Measurements from ENCODE around the gene NELFB.
A peak's percentile ranks its signal among the peaks of the same experiment; 100 is the strongest.

Gene NELFB

DNA sequence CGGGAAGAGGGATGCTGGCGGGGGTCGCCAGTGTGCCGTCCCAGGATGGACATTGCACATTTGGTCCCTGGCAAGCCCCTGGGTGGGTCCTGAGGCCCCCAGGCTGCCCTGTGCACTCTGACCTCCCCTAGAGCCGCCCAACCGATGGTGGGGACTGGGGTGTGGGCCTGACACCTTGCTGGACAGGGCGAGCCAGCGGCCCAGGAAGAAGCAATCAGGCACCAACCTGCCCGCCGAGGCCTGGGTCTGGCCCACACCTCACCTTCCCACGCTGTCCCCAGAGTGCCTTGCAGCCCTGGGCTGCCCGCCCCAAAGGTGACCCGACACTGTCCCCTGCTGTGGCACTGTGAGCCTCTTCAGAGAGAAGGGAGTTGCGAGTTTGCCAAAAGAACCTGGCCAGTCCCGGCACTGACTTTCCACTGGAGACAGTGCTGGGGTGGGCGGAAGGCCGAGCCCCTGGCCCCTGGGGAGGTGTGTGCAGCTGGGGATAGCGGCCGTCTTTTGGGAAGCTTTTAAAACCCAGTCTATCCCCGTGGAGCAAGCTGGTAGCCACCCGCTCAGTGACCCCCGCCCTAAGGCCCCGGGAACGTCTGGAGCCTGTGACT, 58.9 kb downstream of the NELFB start:
- TF ChIP-seq, protein P1, sequence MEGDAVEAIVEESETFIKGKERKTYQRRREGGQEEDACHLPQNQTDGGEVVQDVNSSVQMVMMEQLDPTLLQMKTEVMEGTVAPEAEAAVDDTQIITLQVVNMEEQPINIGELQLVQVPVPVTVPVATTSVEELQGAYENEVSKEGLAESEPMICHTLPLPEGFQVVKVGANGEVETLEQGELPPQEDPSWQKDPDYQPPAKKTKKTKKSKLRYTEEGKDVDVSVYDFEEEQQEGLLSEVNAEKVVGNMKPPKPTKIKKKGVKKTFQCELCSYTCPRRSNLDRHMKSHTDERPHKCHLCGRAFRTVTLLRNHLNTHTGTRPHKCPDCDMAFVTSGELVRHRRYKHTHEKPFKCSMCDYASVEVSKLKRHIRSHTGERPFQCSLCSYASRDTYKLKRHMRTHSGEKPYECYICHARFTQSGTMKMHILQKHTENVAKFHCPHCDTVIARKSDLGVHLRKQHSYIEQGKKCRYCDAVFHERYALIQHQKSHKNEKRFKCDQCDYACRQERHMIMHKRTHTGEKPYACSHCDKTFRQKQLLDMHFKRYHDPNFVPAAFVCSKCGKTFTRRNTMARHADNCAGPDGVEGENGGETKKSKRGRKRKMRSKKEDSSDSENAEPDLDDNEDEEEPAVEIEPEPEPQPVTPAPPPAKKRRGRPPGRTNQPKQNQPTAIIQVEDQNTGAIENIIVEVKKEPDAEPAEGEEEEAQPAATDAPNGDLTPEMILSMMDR (IDR thresholded peaks at IDR 0.05; ENCODE audit: borderline replicate concordance, control extremely low read depth, extremely low read depth, insufficient read depth, missing control alignments), result no peak
- in situ Hi-C loops (cut with MboI; ENCODE audit: low sequenced_read_pairs, unreplicated experiment), result no loop called here
- DNase-seq (ENCODE audit: low spot score), result peak; percentile 25

DNA sequence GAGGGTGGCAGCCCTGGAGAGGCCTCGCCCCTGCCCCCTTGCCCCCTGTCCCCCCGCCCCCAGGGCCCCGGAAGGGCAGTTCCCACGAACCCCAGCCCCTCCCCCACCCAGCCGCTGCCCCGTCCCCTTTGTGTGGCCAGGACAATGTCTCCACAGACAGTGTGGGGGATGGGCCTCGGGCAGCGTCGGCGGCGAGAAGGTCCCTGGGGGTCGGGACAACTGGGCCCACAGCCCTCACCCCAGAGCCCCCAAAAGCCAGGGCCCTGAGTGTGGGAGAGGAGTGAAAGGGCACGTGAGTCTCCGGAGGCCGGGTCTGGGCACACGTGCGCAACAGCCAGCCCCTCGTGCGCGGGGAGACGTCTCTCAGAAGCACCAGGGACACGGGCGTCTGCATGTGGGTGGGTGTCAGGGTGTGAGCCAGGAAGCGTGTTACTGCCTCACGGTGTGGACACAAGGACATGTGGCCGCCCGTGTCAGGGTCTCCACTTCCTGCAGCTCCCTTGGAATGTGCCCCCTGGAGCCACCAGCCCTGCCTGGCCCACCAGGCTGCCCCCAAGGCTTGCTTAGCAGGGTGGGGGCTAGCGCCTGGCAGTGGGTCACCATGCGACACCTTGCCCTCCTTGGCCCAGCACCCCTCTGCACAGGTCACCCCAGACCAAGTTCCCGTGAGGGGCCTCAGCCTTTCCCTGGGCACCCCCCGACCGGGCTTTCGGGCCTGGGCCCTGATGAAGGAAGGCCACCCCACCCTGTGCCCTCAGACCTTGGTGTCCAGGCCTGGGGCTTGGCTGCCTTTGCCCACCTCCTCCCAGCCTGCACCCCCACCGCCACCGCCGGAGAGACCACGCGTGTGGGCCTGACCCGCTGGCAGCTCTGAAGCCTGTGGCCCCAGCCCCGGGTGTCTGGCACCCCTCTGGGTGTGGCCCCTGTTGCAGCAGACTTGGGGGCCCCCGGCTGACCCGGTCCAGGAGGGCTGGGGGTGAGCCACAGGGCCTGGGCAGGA, 59.7 kb downstream of the NELFB start:
- peak; percentile 42 for DNase-seq (ENCODE audit: low spot score)
- TF ChIP-seq, protein P1 (IDR thresholded peaks at IDR 0.05; ENCODE audit: borderline replicate concordance, control extremely low read depth, extremely low read depth, insufficient read depth, missing control alignments), result no peak
- in situ Hi-C loops (cut with MboI; ENCODE audit: low sequenced_read_pairs, unreplicated experiment), result no loop called here

DNA sequence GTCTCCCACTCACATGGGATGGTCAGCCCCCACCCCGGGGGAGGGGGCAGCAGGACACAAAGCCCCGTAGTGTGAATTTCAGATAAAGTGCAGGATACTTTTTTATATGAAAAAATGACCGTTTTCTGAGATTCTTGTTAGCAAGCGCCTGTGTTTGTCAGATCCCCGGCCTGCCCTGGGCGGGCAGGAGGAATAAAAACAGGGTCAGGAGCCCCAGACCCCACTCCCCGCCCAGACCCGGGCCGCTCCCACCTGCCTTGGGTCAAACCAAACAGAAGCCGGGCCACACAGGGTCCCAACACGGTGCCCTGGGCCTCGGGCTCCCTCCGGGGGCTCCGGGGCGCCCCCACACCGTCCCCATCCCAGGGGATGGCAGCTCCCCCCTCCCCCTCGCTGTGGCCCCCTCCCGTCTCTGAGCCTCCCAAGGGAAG, 60.5 kb downstream of the NELFB start:
- in situ Hi-C loops (cut with MboI; ENCODE audit: low sequenced_read_pairs, unreplicated experiment), result no loop called here

DNA sequence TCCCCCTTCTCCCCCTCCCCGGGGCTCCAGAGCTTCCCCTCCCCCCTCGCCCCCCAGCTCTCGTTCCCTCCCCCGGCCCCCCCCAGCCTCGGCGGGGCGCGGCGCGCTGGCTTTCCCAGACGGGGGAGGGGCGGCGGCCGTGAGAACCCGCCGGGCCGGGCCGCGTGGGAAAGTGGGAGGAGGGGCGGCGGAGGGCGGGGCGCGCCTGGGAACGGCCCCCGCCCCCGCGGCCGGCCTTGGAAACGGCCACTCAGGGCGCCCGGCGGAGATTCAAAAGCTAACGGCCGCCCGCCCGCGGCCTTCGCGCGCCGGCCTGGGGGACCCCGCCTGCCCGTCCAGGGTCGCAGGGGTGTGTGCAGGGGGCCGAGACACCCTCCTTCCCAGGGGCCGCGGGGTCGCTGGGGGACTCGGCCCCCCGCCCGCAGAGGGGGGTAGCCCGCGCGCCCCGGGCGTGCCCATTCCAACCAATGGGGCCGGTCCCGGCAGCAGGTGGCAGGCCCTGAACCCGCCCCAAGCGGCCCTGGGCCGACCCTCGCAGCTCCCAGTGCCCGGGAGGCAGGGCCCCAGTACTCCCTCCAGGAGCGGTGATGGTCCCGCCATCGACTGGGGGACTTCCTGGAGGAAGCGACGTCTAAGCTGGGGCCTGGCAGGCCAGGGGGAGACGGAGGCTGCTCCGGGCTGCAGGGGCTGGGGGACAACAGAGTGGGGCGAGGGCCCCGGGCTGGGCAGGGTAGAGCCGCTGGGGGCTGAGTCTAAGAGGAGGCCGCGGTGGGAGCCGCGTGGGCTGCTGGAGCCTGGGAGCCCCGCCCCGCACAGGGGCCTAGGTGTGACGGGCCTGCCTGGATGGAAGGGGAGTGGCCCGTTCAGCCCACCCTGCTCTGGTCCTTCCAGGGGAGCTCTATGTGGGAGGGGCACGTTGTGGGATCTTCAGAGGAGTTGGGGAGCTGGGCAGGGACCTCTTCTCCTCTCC, 61.2 kb downstream of the NELFB start:
- TF ChIP-seq, protein P1 (IDR thresholded peaks at IDR 0.05; ENCODE audit: borderline replicate concordance, control extremely low read depth, extremely low read depth, insufficient read depth, missing control alignments), result no peak
- in situ Hi-C loops (cut with MboI; ENCODE audit: low sequenced_read_pairs, unreplicated experiment), result no loop called here
- peak; percentile 94 for DNase-seq (ENCODE audit: low spot score)

More for the DNA sequence above, 60.5 kb downstream of the NELFB start:
- TF ChIP-seq, protein P1 (IDR thresholded peaks at IDR 0.05; ENCODE audit: borderline replicate concordance, control extremely low read depth, extremely low read depth, insufficient read depth, missing control alignments), result no peak
- DNase-seq (ENCODE audit: low spot score), result no peak

DNA sequence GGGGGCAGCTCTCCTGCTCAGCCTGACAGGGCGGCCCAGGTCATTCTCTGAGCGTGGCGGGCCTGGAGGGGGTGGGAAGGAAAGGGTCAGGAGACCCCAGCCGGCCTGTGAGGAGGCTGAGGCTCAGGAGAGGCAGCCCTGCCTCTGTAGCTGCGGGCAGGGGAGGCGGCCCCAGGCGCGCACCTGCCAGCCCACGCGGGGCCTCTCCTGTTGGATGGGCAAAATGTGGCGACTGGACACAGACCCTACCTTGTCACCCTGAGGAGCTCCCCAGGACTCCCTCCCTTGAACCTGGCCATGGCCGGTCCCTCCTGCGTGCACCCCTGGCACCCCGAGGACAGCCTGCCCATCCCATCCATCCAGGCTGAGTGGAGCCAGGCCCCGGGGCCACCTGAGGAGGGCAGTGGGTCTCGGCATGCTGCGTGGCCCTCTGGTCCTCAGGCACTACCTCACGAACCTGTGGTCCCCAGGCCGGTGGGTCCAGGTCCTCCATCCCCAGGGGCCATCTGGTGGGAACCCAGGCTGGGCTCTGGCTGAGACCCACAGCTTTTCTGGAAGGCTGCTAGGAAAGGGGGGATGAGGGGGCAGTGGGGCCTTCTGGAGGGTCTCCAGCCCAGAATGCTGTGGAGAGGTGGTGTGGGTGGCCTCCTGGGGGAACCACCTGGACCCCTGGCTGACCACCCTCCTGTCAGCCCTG, 62.0 kb downstream of the NELFB start:
- in situ Hi-C loops (cut with MboI; ENCODE audit: low sequenced_read_pairs, unreplicated experiment), result no loop called here
- TF ChIP-seq, protein P1 (IDR thresholded peaks at IDR 0.05; ENCODE audit: borderline replicate concordance, control extremely low read depth, extremely low read depth, insufficient read depth, missing control alignments), result no peak
- peak; percentile 34 for DNase-seq (ENCODE audit: low spot score)

Data from GM13976 (cell line).